GM18870 (cell line): ENCODE data around the gene NHEJ1.

Source experiments
- ATAC-seq: cut with Tn5 transposase; IDR thresholded peaks from one replicate; pipeline ENCODE4 v1.9.1; 2021; ENCODE audit warnings: moderate library complexity; ENCODE audit not compliant: unreplicated experiment

Gene NHEJ1

GRCh38 chr2:219090436-219091299 lies 69.9 kb downstream of the NHEJ1 start:
- ATAC-seq: no peak

DNA sequence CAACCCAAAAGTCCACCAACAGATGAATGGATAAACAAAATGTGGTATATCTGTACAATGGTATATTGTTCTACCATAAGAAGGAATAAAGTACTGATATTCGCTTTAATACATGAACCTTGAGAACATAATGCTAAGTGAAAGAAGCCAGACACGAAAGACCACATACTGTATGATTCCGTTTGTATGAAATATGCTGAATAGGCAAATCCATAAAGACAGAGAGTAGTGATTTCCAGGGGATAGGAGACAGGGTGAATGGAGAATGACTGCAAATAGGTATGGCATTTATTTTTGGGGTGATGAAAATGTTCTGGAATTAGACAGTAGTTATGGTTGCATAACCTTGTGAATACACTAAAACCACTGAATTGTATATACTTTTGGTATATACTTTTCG lies 71.3 kb downstream of the NHEJ1 start:
- no peak for ATAC-seq

DNA sequence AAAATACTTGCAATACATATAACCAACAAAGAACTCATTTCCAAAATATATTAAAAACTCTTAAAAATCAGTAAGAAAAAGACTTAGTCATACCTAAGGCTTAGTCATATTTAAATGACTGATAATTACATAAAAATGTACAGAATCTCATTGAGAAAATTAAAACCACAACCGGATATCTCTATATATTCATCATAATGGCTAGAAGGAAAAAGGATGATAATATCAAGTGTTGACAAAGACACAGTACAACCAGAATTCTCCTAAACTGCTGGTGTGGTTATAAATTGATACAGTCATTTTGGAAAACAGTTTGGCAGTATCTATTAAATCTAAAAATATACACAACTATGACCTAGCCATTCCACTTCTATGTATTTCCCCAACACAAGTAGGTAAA lies 72.8 kb downstream of the NHEJ1 start:
- ATAC-seq: no peak

DNA sequence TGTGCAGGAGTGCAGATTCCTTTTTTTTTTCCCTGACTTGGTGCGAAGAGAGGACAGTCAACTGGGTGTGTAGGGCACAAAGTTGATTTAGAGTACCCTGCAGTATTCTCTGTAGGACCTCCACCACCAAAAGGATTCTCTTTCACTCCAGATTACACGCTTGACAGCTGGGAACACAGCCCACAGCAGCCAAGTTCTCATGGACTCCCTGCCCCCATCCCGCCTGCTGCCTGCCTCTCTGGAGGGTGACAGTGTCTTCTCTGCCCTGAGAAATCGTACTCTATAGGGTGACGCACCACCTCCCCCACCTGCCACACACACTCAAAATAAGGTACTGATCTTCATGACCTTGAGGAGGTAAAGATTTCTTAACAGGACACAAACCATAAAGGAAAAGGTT lies 73.3 kb downstream of the NHEJ1 start:
- no peak for ATAC-seq

DNA sequence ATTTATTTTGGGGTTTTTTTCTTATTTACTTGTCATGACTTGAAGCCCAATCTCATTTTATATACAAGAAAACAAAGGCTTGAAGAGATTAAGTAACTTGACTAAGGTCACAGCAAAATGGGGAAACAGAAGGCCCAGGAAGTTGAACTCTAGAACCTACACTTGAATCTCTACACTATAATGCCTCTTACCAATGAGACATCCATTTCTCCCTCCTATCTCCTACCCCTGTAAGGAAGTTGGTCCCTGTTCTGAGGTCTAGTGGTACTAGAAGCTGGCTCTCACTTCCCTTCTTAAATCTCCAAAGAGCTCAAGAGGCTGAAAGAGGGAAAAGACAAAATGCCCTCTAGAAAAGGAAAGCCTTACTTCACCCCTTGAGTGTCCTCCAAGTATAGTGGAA lies 74.4 kb downstream of the NHEJ1 start:
- no peak for ATAC-seq

DNA sequence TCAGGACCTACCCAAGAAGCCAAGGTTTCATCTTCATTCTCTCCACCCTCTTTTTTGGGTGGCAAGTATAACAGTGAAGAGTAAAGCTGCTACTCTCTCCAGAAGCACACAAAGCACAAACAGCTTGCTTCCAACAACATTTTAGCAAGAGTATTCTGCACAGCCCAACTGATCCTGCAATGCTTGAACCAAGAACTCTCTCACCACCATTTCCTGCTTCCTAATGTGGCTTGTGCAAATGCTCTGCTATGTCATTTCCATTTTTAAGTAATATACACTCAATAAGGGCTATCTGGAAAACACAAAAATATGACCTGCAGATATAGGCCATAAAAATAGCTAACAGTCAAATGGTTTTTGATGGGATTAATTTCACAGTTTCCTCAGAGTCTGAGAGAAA lies 75.8 kb downstream of the NHEJ1 start:
- ATAC-seq: no peak

DNA sequence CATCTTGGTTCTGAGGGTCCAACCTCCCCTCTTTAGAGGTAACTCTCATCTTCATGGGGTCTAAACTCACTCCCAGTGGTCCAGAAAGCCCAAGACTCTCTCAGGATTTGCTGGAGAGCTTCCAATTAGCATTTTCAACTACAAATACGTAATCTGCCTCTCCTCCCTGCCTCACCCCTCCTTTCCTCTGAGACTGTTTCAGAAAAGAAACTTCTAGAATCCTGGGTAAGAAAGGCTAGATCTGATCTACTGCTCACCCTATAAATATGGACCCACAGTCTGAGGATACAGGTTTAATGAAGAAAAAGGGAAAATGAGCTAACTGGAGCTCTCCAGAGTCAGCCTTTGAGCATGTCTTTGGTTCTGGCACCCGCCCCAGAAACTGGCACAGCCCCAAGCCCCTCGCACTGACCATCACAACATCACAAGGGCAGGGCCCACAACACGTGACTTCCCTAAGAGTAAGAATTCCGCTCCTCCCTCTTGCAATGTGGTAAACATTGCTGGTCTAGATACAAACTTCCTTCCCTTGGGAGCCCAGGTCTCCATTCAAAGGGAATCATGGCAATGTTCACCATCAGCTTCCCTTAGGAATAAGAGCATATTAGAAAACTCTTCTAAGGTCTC lies 78.2 kb downstream of the NHEJ1 start:
- ATAC-seq: no peak

- no peak for ATAC-seq
Observed at GRCh38 chr2:219081701-219082331, 78.8 kb downstream of the NHEJ1 start.

DNA sequence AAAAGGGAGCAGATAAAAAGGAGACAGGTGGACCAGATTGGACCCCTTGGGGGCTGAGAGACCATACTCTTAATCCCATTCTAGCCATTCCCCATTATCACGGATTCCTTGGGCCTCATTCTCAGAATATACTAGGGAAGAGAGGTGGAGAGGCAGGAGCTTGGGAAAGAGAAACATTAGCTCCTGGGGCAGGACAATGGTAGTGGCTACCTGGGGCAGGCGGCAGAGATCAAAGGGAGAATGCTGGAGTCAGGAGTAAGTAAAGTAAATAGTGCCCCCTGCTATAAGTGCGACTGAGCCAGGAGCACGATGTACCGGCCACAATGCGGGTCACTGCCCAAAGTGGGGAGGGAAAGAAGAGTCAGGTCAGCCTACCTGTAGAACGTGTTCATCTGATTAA lies 79.5 kb downstream of the NHEJ1 start:
- ATAC-seq: no peak

DNA sequence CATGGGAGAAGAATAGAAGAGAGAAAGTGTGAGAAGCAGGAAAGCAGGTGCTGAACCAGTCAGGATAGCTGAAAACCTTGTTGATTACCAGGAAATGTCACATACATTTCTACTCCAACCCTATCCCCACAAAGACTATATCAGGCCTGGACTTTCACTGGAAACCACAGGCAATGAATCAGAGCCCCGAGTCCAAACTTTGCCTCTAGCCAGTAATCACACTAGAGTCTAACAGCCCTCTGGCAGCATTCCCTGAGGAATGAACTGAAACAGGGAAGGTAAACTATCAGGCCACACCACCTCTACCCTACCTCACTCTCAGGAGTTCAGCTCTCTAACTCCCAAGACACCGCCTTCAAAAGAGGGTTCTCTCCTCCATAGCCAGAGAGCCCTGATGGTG lies 81.2 kb downstream of the NHEJ1 start:
- no peak for ATAC-seq

DNA sequence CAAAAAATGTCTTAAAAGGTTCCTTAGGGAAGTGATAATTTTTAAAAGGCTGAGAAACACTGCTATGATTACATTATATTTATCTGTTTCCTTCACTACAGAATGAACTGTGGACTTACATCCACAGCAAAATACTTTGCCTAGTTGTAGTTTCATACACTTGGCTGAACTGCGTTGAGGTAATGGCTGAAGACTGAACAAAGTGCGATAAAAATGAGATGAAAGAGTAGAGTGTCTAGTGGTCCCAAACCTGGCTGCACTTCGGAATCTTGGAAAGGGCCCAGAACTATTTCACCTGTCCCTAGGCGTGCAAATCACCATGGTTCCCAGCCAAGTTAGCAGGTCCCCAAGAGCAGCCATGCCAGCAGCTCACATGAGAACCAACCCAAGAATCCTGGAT lies 81.7 kb downstream of the NHEJ1 start:
- no peak for ATAC-seq

DNA sequence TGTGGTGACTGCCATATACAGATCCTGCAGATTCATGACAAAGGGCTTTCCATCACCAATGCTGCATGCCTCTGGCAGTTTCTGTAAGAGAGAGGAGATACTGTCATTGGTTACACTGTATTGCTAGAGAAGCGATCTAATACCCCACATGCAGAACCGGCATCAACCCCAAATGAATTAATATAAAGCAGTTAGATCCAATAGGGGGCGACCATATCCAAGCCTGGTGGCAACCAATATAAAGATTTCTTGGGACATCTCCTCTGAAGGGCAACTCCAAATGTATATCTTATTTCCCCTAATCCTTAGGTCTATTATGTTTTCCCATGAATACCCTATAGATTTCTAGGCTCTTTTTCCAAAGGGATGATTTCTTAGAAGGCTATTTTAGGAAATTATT lies 82.5 kb downstream of the NHEJ1 start:
- ATAC-seq: no peak

- no peak for ATAC-seq
Observed at GRCh38 chr2:219076253-219076652, 84.4 kb downstream of the NHEJ1 start.

DNA sequence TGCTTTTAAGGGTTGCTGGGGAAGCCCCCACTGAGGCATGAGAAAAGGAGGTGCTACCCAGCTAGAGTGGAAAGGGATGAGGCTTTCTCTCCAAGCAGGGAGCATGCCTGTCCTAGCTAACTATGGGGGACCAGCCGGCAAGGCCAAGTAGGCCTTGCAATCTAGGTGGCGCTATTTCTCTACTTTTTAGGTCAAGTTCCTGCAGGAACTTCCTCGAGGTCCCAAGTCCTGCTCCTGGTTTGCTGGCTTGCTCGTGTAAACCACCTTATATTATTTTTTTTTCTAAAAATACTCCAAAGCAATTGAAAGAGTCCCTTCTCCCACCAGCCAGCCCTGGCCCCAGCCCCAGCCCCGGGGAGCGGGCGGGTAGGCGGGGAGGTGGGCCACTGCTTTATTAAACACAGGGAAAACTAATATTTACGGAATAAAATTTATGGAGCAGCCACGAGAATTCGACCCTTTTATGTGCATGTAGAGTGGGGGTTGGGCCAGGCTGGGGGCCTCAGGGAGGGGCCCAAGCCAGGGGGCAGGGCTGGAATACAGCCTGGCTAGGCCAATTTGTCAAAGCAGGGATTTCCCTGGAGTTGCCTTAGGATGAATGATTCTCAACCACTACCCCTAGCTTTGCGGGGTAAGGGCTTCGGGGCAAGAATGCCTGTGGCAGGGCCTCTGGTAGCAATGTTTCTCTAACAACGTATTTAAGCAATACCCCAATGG lies 87.0 kb downstream of the NHEJ1 start:
- ATAC-seq: no peak

DNA sequence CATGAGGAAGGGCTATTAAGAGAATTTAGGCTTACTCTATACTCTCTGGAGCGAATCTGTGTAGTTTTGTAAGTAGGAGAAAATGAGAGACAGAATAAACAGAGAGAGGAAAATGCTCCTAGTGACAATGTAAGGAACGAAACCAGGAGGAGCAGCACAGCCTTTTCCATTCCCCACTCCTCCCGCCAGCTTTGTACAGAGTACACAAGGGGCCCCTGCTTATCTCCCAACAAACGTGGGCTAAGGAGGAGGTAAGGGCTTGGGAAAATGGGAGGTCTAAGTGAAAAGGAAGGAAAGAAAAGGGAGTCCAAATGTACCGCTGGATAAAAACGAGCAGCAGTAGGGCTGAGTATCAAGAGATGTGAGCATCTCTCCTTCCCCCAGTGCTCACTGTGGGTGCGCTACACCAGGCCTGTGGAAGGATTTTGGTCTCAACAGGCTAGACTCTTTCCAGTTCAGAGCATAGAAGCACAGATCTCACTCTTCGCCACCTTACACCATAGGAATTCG lies 87.8 kb downstream of the NHEJ1 start:
- ATAC-seq: no peak

DNA sequence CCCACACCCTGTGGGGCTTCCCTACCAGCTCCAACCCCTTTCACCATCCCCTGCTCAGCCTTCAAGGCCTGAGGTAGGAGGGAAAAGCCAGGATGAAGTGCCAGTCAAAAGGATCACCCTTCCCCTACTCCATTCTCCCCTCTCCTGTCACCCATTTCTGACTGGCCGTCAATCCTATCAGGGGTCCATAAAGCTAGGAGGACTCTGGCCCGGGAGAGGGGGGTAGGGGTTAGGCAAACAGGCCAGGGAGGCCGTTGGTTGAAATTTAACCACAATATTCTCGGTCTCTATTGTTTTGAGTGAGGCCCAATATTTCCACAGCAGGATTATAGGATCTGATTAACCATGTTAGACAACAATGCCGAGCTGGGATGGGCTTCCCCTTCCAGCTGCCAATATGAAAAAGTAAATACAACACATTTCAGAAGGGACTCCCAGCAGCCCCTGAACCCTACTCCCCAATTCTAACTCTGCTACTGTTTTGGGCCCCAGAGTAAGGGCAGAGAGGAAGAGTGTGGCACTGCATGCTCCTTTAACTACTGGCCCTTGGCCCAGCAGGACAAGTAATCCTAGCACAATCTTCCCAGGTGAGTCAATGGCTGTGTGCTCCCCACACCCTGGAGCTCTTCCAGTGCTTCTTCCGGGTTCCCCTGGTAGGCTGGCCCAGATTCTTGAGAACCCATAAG lies 89.3 kb downstream of the NHEJ1 start:
- ATAC-seq: no peak

DNA sequence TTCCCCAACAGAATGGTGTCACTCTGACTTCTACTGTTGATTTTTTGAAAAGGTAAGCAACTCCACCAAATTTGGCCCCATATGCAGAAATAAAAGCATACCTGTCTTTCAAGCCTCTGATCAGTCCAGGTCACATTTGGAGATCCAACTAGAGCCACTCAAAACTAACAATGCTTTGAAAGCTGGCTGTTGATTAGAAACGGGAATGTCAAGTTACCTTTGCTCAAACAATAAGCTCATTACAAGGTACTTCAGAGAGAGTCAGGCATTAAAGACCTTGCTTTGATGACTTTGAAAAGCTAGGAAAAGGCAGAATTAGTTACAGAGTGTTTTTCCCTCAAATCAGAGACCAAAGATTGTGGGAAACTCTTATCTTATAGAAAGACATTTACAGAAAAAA lies 95.1 kb downstream of the NHEJ1 start:
- no peak for ATAC-seq

DNA sequence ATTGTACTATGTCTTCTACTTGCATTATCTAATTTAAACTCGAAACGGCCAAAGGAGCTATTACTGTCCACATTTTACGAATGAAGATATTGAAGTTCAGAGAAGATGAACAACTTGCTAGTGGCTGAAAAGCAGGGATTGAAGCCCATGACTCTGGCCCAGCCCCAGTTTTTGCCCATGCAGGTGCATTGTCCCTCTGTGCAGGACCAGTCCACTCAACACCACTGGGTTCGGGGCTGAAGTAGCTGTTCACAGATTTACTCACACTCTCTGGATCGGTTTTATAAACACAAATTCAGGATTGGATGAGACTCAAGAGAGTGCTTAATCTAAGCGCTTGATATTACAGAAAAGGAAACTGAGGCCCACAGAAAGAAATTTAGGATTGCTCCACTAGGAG lies 98.5 kb downstream of the NHEJ1 start:
- ATAC-seq: no peak

GRCh38 chr2:219060821-219061791 lies 99.5 kb downstream of the NHEJ1 start, which contains the start of gene IHH:
Gene IHH, minus strand, starts transcription at chr2:219060921. Its CDS starts 454 bp downstream, at chr2:219060467.
- ATAC-seq: no peak
